RWPE1 (cell line): ENCODE data around the gene C4orf33.

ENCODE experiments used
- CTCF ChIA-PET: fragments of 350-600 bp; sonication (Branson Sonifier 250); formaldehyde crosslinking; extraction: SDS; loops from one replicate; lab custom pipeline; 2021; lab: Yijun Ruan, JAX
- POLR2A ChIA-PET: fragments of 400-600 bp; formaldehyde crosslinking; extraction: SDS; loops from one replicate; lab custom pipeline; 2020; ENCODE audit warnings: antibody characterized with exemption; ENCODE audit not compliant: low non-redundant PET; lab: Yijun Ruan, JAX
- DNase-seq: peaks from one replicate; pipeline ENCODE4 v3.0.0; 2012; ENCODE audit warnings: low spot score
- H3K27ac ChIP-seq: fragments of 450-650 bp; 2 replicates; pipeline ENCODE4 v1.5.1; 2017
- CTCF ChIP-seq: fragments of 450-650 bp; conservative IDR thresholded peaks from 2 replicates; pipeline ENCODE4 v1.5.1; 2017; ENCODE audit warnings: low read depth, mild to moderate bottlenecking

C4orf33 gene

GRCh38 chr4:129094347-129094746 lies 1.6 kb upstream of the C4orf33 start:
- no peak for TF ChIP-seq CTCF
- DNase-seq, result no peak
- ChIA-PET POLR2A (no interaction called here), CTCF (interaction anchor here (0.6 kb wide), 2 partner anchors 26 to 813 kb away, joined by 3 to 4 read pairs; no protein-coding TSS in a partner anchor)
- no peak overlapping the region for H3K27ac ChIP-seq

GRCh38 chr4:129098531-129099001 lies 2.6 kb downstream of the C4orf33 start:
- CTCF ChIA-PET, result no interaction called here
- no peak for DNase-seq
- no peak for TF ChIP-seq CTCF
- POLR2A ChIA-PET, result no interaction called here
- no peak overlapping the region for H3K27ac ChIP-seq

DNA sequence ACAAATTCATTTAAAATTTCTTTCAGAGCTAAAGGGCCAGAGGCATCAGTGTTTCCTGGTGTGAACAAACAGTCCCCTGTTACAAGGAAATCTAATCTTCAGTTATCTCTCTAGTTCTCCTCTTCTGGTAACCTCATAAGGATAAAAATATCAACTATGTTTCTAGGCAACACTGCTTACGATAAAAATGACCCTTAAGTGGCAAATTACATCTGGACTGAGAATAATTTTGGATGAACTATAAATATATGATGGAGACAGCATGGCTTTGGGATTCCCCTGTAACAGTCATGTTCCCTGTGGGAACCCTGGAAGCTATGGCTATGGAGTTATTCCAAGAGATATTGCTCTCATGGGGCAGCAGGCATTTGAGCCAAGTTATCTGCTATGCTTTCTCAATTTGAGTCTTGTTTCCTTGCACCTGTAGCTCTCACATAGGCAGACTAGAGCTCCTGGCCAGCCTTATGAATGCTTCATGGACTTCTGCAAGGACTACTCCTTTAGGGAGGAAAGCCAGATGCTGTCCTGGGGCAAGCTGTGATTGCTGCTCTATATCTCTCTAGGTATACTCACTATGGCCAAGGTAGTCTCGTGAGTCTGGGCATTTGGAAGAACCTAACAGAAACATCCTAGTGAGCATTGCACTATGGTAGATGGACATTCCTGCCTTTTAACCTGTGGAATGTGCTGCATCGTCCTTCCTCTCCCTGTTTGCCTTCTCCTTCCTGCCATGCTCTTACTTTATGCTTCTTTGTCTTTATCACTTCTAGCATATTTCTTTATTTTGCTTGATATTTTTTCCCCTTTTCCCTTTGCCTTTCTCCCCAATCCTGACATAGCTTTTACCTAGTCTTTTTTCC lies 14.2 kb downstream of the C4orf33 start:
- no peak for TF ChIP-seq CTCF
- no peak overlapping the region for H3K27ac ChIP-seq
- ChIA-PET CTCF (interaction anchor here (0.5 to 0.6 kb wide), 2 partner anchors 9 to 1898 kb away, joined by 3 to 8 read pairs; no protein-coding TSS in a partner anchor), POLR2A (no interaction called here)
- no peak for DNase-seq

DNA sequence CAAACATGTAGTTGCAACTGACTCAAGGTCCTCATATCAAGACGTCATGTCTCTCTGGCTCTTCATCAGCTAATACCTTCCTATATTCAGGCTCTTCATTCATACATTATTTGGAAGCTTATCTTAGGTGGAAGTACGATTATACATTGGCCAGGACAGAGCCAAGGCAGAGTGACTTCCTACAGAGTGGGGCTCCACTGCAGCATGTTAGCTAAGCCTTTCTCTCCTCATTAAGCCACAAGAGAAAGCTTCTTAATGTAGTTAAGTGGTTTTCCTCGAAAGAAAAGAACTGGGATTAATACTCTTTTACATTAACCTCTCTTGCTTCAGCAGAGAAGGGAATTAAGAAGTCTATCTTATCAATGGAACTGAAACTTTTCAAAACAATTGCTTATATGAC lies 15.0 kb downstream of the C4orf33 start:
- no peak for TF ChIP-seq CTCF
- ChIA-PET CTCF (interaction anchor here (0.6 kb wide), 1 partner anchor 10 kb away, joined by 8 read pairs; no protein-coding TSS in a partner anchor), POLR2A (no interaction called here)
- no peak for DNase-seq
- no peak overlapping the region for H3K27ac ChIP-seq

DNA sequence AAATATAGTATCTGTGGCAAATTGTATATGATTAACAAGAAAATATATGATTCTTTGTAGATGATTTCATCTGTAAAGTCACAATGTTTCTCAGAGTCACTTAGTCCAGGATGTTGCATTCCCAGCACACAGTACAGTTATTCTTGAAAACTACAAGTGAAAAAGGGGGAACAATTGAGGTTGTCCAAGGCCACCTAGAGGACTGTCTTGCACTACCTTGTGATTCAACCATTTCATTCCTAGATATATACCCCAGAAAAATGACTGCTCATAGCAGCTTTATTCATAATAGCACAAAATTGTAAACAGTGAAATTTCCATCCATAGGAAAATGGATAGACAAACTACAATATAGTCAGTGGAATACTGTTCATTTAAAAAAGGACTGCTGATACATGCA lies 16.0 kb downstream of the C4orf33 start:
- CTCF ChIA-PET, result no interaction called here
- DNase-seq, result no peak
- TF ChIP-seq CTCF, result no peak
- H3K27ac ChIP-seq, result no peak overlapping the region
- POLR2A ChIA-PET, result no interaction called here

GRCh38 chr4:129113434-129113833 lies 17.5 kb downstream of the C4orf33 start:
- ChIA-PET CTCF (no interaction called here), POLR2A (no interaction called here)
- no peak for TF ChIP-seq CTCF
- H3K27ac ChIP-seq, result no peak overlapping the region
- no peak for DNase-seq
